IMR-90 (cell line): ENCODE results near the gene TMEFF1. TPM values are rescaled to one million over a fixed set of nuclear protein-coding genes. Genes with fewer than 3 reads are reported as not detected.

Experiments used
- ATAC-seq: fragments of 200-7000 bp; cut with Tn5 transposase; 2 replicates; pipeline ENCODE4 v1.9.1; 2020; ENCODE audit warnings: low read depth, mild to moderate bottlenecking, moderate library complexity
- BruUV-seq: library from RNA; stranded (reverse); fragments of 400-500 nt; replicated peaks from 2 replicates; lab custom pipeline; 2021; lab: Mats Ljungman, UMichigan
- CTCF ChIA-PET: fragments of 300-600 bp; formaldehyde crosslinking; extraction: SDS; loops from one replicate; lab custom pipeline; 2021; ENCODE audit warnings: antibody characterized with exemption; lab: Yijun Ruan, JAX
- POLR2A ChIA-PET: fragments of 300-600 bp; sonication (Branson Sonifier 250); formaldehyde crosslinking; loops from one replicate; lab custom pipeline; 2022; ENCODE audit warnings: antibody characterized with exemption; ENCODE audit not compliant: unreplicated experiment; lab: Charles Lee
- DNase-seq: peaks from one replicate; pipeline ENCODE4 v3.0.0; 2013
- H2AFZ ChIP-seq: replicated peaks from 2 replicates; pipeline ENCODE3; 2013; ENCODE audit warnings: low read length, mild to moderate bottlenecking; ENCODE audit not compliant: poor library complexity
- H2AK5ac ChIP-seq: 2 replicates; pipeline ENCODE4 v1.6.1; 2013; ENCODE audit warnings: low read depth, low read length, inconsistent platforms
- H2AK9ac ChIP-seq: replicated peaks from 2 replicates; pipeline ENCODE3; 2013; ENCODE audit warnings: mild to moderate bottlenecking, low read depth, low read length, moderate library complexity; ENCODE audit not compliant: poor library complexity
- H2BK120ac ChIP-seq: 2 replicates; pipeline ENCODE4 v1.6.1; 2013; ENCODE audit warnings: low read depth, low read length, inconsistent platforms
- H2BK15ac ChIP-seq: 3 replicates; pipeline ENCODE4 v1.6.1; 2013; ENCODE audit warnings: low read depth, low read length, inconsistent platforms
- H2BK20ac ChIP-seq: 2 replicates; pipeline ENCODE4 v1.6.1; 2013; ENCODE audit warnings: low read depth, mild to moderate bottlenecking, inconsistent platforms, low read length, moderate library complexity
- H2BK5ac ChIP-seq: 2 replicates; pipeline ENCODE4 v1.6.1; 2013; ENCODE audit warnings: mild to moderate bottlenecking, low read depth, low read length, inconsistent platforms; ENCODE audit not compliant: poor library complexity, severe bottlenecking
- H3K14ac ChIP-seq: replicated peaks from 2 replicates; pipeline ENCODE4 v1.6.1; 2013; ENCODE audit warnings: low read depth, low read length, inconsistent platforms
- H3K18ac ChIP-seq: 2 replicates; pipeline ENCODE4 v1.6.1; 2013; ENCODE audit warnings: low read depth, low read length, control low read depth
- H3K23ac ChIP-seq: 2 replicates; pipeline ENCODE4 v1.6.1; 2013; ENCODE audit warnings: low read depth, low read length, inconsistent platforms
- H3K27ac ChIP-seq: 2 replicates; pipeline ENCODE4 v1.5.1; 2013; ENCODE audit warnings: mild to moderate bottlenecking, control low read depth, low read length; ENCODE audit not compliant: insufficient read depth
- H3K27me3 ChIP-seq: 2 replicates; pipeline ENCODE4 v1.6.1; 2013; ENCODE audit warnings: low read length; ENCODE audit not compliant: control insufficient read depth, insufficient read depth
- H3K36me3 ChIP-seq: 2 replicates; pipeline ENCODE4 v1.6.1; 2013; ENCODE audit warnings: low read length, mixed read lengths; ENCODE audit not compliant: control insufficient read depth, insufficient read depth
- H3K4ac ChIP-seq: 2 replicates; pipeline ENCODE4 v1.6.1; 2013; ENCODE audit warnings: low read depth, low read length, inconsistent platforms
- H3K4me1 ChIP-seq: 2 replicates; pipeline ENCODE4 v1.6.1; 2013; ENCODE audit warnings: low read length, mixed read lengths; ENCODE audit not compliant: control insufficient read depth, insufficient read depth
- H3K4me2 ChIP-seq: 2 replicates; pipeline ENCODE4 v1.6.1; 2013; ENCODE audit warnings: low read depth, mild to moderate bottlenecking, control low read depth, low read length, moderate library complexity
- H3K4me3 ChIP-seq: 2 replicates; pipeline ENCODE4 v1.5.1; 2013; ENCODE audit warnings: low read depth, mild to moderate bottlenecking, control low read depth, low read length, moderate library complexity; ENCODE audit not compliant: insufficient read depth
- H3K56ac ChIP-seq: 2 replicates; pipeline ENCODE4 v1.6.1; 2013; ENCODE audit warnings: low read length, inconsistent platforms; ENCODE audit not compliant: insufficient read depth; ENCODE audit errors: extremely low read depth
- H3K79me1 ChIP-seq, 2 experiments: 2 replicates each; pipeline ENCODE4 v1.6.1; 2013; ENCODE audit warnings: low read length in 2 of 2, inconsistent platforms in 1 of 2, low read depth in 1 of 2
- H3K9ac ChIP-seq: 2 replicates; pipeline ENCODE4 v1.6.1; 2013; ENCODE audit warnings: low read depth, low read length, control low read depth
- H3K9me1 ChIP-seq: 2 replicates; pipeline ENCODE4 v1.6.1; 2013; ENCODE audit warnings: low read length, inconsistent platforms; ENCODE audit not compliant: insufficient read depth
- H3K9me3 ChIP-seq: 2 replicates; pipeline ENCODE4 v1.6.1; 2013; ENCODE audit warnings: low read length; ENCODE audit not compliant: control insufficient read depth, insufficient read depth
- H4K20me1 ChIP-seq: 2 replicates; pipeline ENCODE4 v1.6.1; 2013; ENCODE audit warnings: low read length, inconsistent platforms; ENCODE audit not compliant: insufficient read depth
- H4K5ac ChIP-seq: 2 replicates; pipeline ENCODE4 v1.6.1; 2013; ENCODE audit warnings: mild to moderate bottlenecking, low read depth, low read length, control low read depth
- H4K8ac ChIP-seq, 2 experiments: 2 replicates each; pipeline ENCODE4 v1.6.1; 2013; ENCODE audit warnings: low read depth in 2 of 2, low read length in 2 of 2, control low read depth in 1 of 2, inconsistent platforms in 1 of 2
- H4K91ac ChIP-seq: 2 replicates; pipeline ENCODE4 v1.6.1; 2013; ENCODE audit warnings: low read depth, low read length, inconsistent platforms; ENCODE audit not compliant: insufficient read depth
- CTCF ChIP-seq: conservative IDR thresholded peaks from 2 replicates; pipeline ENCODE4 v1.5.1; 2012; ENCODE audit warnings: mild to moderate bottlenecking, low read depth, low read length, improper control_type of control experiment
- ELK1 ChIP-seq: fragments of 150-350 bp; IDR thresholded peaks from 2 replicates; pipeline ENCODE4 v1.6.1; 2016; ENCODE audit warnings: low read depth, mild to moderate bottlenecking, low read length, moderate library complexity, borderline replicate concordance
- FOS ChIP-seq: fragments of 150-350 bp; IDR thresholded peaks from 2 replicates; pipeline ENCODE4 v1.6.1; 2016; ENCODE audit warnings: low read depth, low read length
- MAZ ChIP-seq: IDR thresholded peaks from 2 replicates; pipeline ENCODE4 v1.6.1; 2012; ENCODE audit warnings: low read depth, mild to moderate bottlenecking, low read length, improper control_type of control experiment, moderate library complexity, borderline replicate concordance
- MXI1 ChIP-seq: IDR thresholded peaks from 2 replicates; pipeline ENCODE4 v1.6.1; 2012; ENCODE audit warnings: low read depth, mild to moderate bottlenecking, low read length, moderate library complexity, borderline replicate concordance
- NFE2L2 ChIP-seq: fragments of 150-350 bp; IDR thresholded peaks from 2 replicates; pipeline ENCODE4 v1.6.1; 2016; ENCODE audit warnings: low read depth, mild to moderate bottlenecking, low read length
- POLR2A ChIP-seq: IDR thresholded peaks from 2 replicates; pipeline ENCODE4 v1.6.1; 2012; ENCODE audit warnings: mild to moderate bottlenecking, low read depth, low read length
- RCOR1 ChIP-seq: IDR thresholded peaks from 2 replicates; pipeline ENCODE4 v1.6.1; 2012; ENCODE audit warnings: mild to moderate bottlenecking, low read length, improper control_type of control experiment; ENCODE audit not compliant: insufficient replicate concordance
- RFX5 ChIP-seq: IDR thresholded peaks from 2 replicates; pipeline ENCODE4 v1.8.0; 2012; ENCODE audit warnings: low read depth, mild to moderate bottlenecking, low read length, moderate library complexity
- SMC3 ChIP-seq: fragments of 150-350 bp; IDR thresholded peaks from 2 replicates; pipeline ENCODE4 v1.6.1; 2016; ENCODE audit warnings: low read depth, mild to moderate bottlenecking, antibody characterized with exemption, low read length, moderate library complexity
- WGBS, 2 experiments: methylation state at CpG; one replicate each; pipeline versions ENCODE4 v1.1.5 to v1.1.7; 2013; ENCODE audit warnings: missing lambda C conversion rate in 2 of 2; ENCODE audit not compliant: insufficient read length in 1 of 2; ENCODE audit errors: extremely low coverage in 2 of 2; 5-methylcytosine and 5-hydroxymethylcytosine counted together
- dilution Hi-C: fragments of 300-500 bp; cut with HindIII; formaldehyde crosslinking; loops from one replicate; pipeline ENCODE4 v1.14.3; 2018; ENCODE audit warnings: low sequenced_read_pairs; ENCODE audit not compliant: unreplicated experiment
- in situ Hi-C: fragments of 300-500 bp; cut with MboI; formaldehyde crosslinking; loops from 3 replicates; pipeline ENCODE4 v1.14.3; 2019; ENCODE audit warnings: low sequenced_read_pairs, inconsistent platforms, mixed read lengths
- intact Hi-C: fragments of 100-400 bp; cut with micrococcal nuclease; formaldehyde crosslinking; loops from 2 replicates; pipeline ENCODE4 v1.10.0; 2022
- polyA plus RNA-seq, 3 experiments: library from polyadenylated mRNA; depleted of rRNA; stranded (reverse); fragments of >200 nt; gene quantifications; 2 replicates each; pipeline ENCODE4 v1.2.3, GENCODE V29; 2012; ENCODE audit warnings: low replicate concordance in 1 of 3
- total RNA-seq: library from RNA; depleted of rRNA; stranded (reverse); fragments of >200 nt; gene quantifications from 2 replicates; pipeline ENCODE4 v1.2.3, GENCODE V29; 2012

Gene TMEFF1
- total and polyA plus RNA-seq, 2 of the 4 experiments (the other 2 are of a cell fraction) = 0.62 to 0.90 TPM

GRCh38 chr9:100587375-100587774 lies 114.4 kb downstream of the TMEFF1 start:
- Histone ChIP-seq H3K27ac (no peak overlapping the region), H4K5ac (no peak overlapping the region; the same call in 1 of the 2 replicates), H3K14ac (no peak overlapping the region), H3K4ac (no peak overlapping the region), H2AFZ (no peak overlapping the region), H2BK120ac (no peak overlapping the region), H3K9ac (no peak overlapping the region), H2BK5ac (no peak overlapping the region), H4K8ac (no peak overlapping the region), H4K91ac (no peak overlapping the region; the same call in 1 of the 2 replicates), H2AK9ac (no peak overlapping the region), H3K4me1 (peaks cover 14% of the 10 kb centered on the region), H2BK20ac (no peak overlapping the region), H3K36me3 (no peaks in the 10 kb centered on the region), H3K27me3 (no peaks in the 10 kb centered on the region), H3K23ac (no peak overlapping the region), H2BK15ac (no peak overlapping the region), H2AK5ac (no peak overlapping the region), H3K4me3 (no peak overlapping the region), H3K18ac (peak overlapping the region; percentile 35; the same call in 1 of the 2 replicates), H3K56ac (no peak overlapping the region), H4K20me1 (no peaks in the 10 kb centered on the region), H3K79me1 (peaks cover 0 to 9% of the 10 kb centered on the region in 2 experiments; a peak in 2 of 4 replicates), H3K4me2 (no peak overlapping the region), H3K9me3 (no peaks in the 10 kb centered on the region), H3K9me1 (peaks cover 17% of the 10 kb centered on the region)
- ATAC-seq = no peak
- TF ChIP-seq FOS (no peak), SMC3 (no peak), POLR2A (no peak), MXI1 (no peak), MAZ (no peak), RCOR1 (no peak), ELK1 (no peak), CTCF (no peak), RFX5 (no peak), NFE2L2 (no peak)
- dilution Hi-C loops = no loop called here
- POLR2A ChIA-PET = no interaction called here
- CTCF ChIA-PET = interaction anchor here (0.6 to 0.7 kb wide), 3 partner anchors 14 to 364 kb away, joined by 3 to 6 read pairs (median 3); no protein-coding TSS in a partner anchor
- 63% methylated on average over 6 of the region's 9 CpGs; no CpG with 5 or more reads in 1 of the 2 experiments for WGBS, 2 experiments
- BruUV-seq = no TSS peak
- intact Hi-C loops = no loop called here
- DNase-seq = peak; percentile 23
- in situ Hi-C loops = loop anchor here (10.0 to 25.0 kb wide), 4 partner anchors 133 to 1400 kb away; no protein-coding TSS in a partner anchor
